Adrenal gland (tissue), 5 donors: ENCODE data around the gene UTP15.

Source experiments
- POLR2A ChIP-seq, 2 donors: fragments of 450-650 bp; IDR thresholded peaks; one replicate each; pipeline ENCODE4 v1.6.1; 2017; ENCODE audit warnings: antibody characterized with exemption in 2 of 2, mild to moderate bottlenecking in 2 of 2, moderate library complexity in 1 of 2
- TF ChIP-seq, protein P1 (sequence below), 6 experiments: fragments of 450-650 bp in 4 of 6; fragments of 200-600 bp in 2 of 6; sonication (generic) in 1 of 6; IDR thresholded peaks; 1 replicate in 5 of 6; 2 replicates in 1 of 6; pipeline versions ENCODE4 v1.5.1 to v1.8.0; 2016 to 2021; ENCODE audit warnings: antibody characterized with exemption in 6 of 6, mild to moderate bottlenecking in 2 of 6, moderate library complexity in 1 of 6
- donor health status: DM: no; HTN: no; CAD: no.

GRCh38 chr5:73623901-73624404 lies 58.4 kb downstream of the UTP15 start:
- TF ChIP-seq, protein P1, sequence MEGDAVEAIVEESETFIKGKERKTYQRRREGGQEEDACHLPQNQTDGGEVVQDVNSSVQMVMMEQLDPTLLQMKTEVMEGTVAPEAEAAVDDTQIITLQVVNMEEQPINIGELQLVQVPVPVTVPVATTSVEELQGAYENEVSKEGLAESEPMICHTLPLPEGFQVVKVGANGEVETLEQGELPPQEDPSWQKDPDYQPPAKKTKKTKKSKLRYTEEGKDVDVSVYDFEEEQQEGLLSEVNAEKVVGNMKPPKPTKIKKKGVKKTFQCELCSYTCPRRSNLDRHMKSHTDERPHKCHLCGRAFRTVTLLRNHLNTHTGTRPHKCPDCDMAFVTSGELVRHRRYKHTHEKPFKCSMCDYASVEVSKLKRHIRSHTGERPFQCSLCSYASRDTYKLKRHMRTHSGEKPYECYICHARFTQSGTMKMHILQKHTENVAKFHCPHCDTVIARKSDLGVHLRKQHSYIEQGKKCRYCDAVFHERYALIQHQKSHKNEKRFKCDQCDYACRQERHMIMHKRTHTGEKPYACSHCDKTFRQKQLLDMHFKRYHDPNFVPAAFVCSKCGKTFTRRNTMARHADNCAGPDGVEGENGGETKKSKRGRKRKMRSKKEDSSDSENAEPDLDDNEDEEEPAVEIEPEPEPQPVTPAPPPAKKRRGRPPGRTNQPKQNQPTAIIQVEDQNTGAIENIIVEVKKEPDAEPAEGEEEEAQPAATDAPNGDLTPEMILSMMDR (IDR thresholded peaks at IDR 0.05), result no peak
- TF ChIP-seq POLR2A (IDR thresholded peaks at IDR 0.05), result no peak
